Right lobe of liver (tissue), 6 donors: ENCODE measurements around the gene ZBTB7C. TPM values are rescaled to one million over a fixed set of nuclear protein-coding genes. Genes with fewer than 3 reads are reported as not detected.
A peak's percentile ranks its signal among the peaks of the same experiment; 100 is the strongest.

Experiments used
- ATAC-seq, 4 donors: fragments of 200-7000 bp; cut with Tn5 transposase; one replicate each; pipeline ENCODE4 v1.9.1; 2020; ENCODE audit warnings: mild to moderate bottlenecking in 4 of 4, moderate library complexity in 4 of 4
- DNase-seq, 3 donors: peaks; one replicate each; pipeline ENCODE4 v3.0.0-alpha.2; 2020
- H3K27ac ChIP-seq, 3 donors: fragments of 200-600 bp; one replicate each; pipeline ENCODE4 v1.8.0; 2022
- H3K27me3 ChIP-seq, 2 donors: fragments of 200-600 bp; one replicate each; pipeline ENCODE4 v1.8.0; 2022
- H3K36me3 ChIP-seq, 4 donors: fragments of 200-600 bp; sonication (generic) in 1 of 4; one replicate each; pipeline versions ENCODE4 v1.5.1 to v1.8.0; 2017 to 2022; ENCODE audit warnings: control low read depth in 1 of 4
- H3K4me1 ChIP-seq, 4 donors: fragments of 200-600 bp; sonication (generic) in 1 of 4; one replicate each; pipeline versions ENCODE4 v1.5.1 to v1.8.0; 2017 to 2022; ENCODE audit warnings: control low read depth in 1 of 4
- H3K4me3 ChIP-seq, 3 donors: fragments of 200-600 bp; one replicate each; pipeline ENCODE4 v1.8.0; 2022
- H3K9me3 ChIP-seq, 4 donors: fragments of 200-600 bp; sonication (generic) in 1 of 4; one replicate each; pipeline versions ENCODE4 v1.5.1 to v1.8.0; 2017 to 2022; ENCODE audit warnings: control low read depth in 1 of 4
- POLR2A ChIP-seq: fragments of 450-650 bp; IDR thresholded peaks from one replicate; pipeline ENCODE4 v1.6.1; 2017; ENCODE audit warnings: antibody characterized with exemption, mild to moderate bottlenecking
- WGBS: methylation state at CpG from one replicate; pipeline ENCODE4 v1.1.6; 2018; ENCODE audit warnings: low coverage, low lambda C conversion rate; ENCODE audit not compliant: insufficient coverage; ENCODE audit errors: missing lambda C conversion rate; 5-methylcytosine and 5-hydroxymethylcytosine counted together
- intact Hi-C, 2 donors: fragments of 100-400 bp; cut with DNase I; formaldehyde crosslinking; loops; one replicate each; pipeline versions ENCODE4 v1.11.2 to v1.14.1; 2022
- total RNA-seq, 6 experiments: library from RNA; depleted of rRNA in 2 of 6; stranded (reverse); fragments of >200 nt in 2 of 6; fragmentation: NEBNext Ultra II Directional in 3 of 6; extraction: Animal tissue kit (Norgen Biotek cat#: 25700) in 3 of 6; gene quantifications; one replicate each; pipeline versions ENCODE4 v1.1.0 to v1.2.4, GENCODE V29; 2016 to 2023
- TF ChIP-seq, protein P1 (sequence below), 4 donors: fragments of 200-600 bp in 3 of 4; fragments of 450-650 bp in 1 of 4; IDR thresholded peaks; one replicate each; pipeline versions ENCODE4 v1.5.1 to v1.8.0; 2016 to 2022; ENCODE audit warnings: antibody characterized with exemption in 4 of 4, mild to moderate bottlenecking in 2 of 4
- donor health status: DM: no; HTN: yes; CAD: no.
- donor health status: DM: no; HTN: no; CAD: no.
- donor health status: DM: no; HTN: no; CAD: no.
- donor health status: DM: no; HTN: yes; CAD: no.
- donor health status: DM: no; HTN: yes; CAD: no.

Gene ZBTB7C
- total RNA-seq, 6 experiments from 2014 or later: 1.1 to 1.7 (median 1.3) TPM

DNA sequence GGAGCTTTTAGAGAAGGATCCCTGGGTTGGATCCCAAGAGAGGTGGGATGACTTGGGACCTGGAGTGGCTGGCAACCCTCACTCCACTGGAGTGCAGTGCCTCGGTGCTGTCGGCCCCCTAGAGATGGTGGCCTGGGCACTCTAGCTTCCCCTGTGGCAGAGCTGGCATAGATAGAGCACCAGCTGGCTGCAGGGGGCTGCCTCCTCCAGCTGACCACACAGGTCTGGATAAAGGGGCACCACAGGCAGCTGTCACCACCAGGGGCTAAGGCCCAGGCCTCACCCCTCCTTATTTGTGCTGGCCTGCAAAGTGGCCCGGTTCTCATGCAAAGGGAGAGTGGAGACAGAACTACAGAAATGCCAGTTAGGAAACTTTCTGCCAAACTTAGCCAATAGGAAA, 74.3 kb downstream of the ZBTB7C start:
- Histone ChIP-seq H3K27ac (no peak overlapping the region), H3K36me3 (no peaks in the 10 kb centered on the region), H3K27me3 (no peaks in the 10 kb centered on the region), H3K9me3 (no peaks in the 10 kb centered on the region), H3K4me1 (peaks cover 0 to 5% (median 0%) of the 10 kb centered on the region in 4 donors), H3K4me3 (no peak overlapping the region)
- no peak for ATAC-seq
- WGBS: 88% methylated on average over 1 of the region's 3 CpGs
- DNase-seq: no peak
- TF ChIP-seq, protein P1, sequence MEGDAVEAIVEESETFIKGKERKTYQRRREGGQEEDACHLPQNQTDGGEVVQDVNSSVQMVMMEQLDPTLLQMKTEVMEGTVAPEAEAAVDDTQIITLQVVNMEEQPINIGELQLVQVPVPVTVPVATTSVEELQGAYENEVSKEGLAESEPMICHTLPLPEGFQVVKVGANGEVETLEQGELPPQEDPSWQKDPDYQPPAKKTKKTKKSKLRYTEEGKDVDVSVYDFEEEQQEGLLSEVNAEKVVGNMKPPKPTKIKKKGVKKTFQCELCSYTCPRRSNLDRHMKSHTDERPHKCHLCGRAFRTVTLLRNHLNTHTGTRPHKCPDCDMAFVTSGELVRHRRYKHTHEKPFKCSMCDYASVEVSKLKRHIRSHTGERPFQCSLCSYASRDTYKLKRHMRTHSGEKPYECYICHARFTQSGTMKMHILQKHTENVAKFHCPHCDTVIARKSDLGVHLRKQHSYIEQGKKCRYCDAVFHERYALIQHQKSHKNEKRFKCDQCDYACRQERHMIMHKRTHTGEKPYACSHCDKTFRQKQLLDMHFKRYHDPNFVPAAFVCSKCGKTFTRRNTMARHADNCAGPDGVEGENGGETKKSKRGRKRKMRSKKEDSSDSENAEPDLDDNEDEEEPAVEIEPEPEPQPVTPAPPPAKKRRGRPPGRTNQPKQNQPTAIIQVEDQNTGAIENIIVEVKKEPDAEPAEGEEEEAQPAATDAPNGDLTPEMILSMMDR (IDR thresholded peaks at IDR 0.05): no peak
- no peak for TF ChIP-seq POLR2A
- intact Hi-C loops: no loop called here

GRCh38 chr18:48333563-48333962, 75.6 kb downstream of the ZBTB7C start:
- no peaks in the 10 kb centered on the region for H3K27me3 ChIP-seq
- H3K27ac ChIP-seq: no peak overlapping the region
- no peaks in the 10 kb centered on the region for H3K36me3 ChIP-seq
- WGBS: 45% methylated on average over 4 of the region's 4 CpGs
- TF ChIP-seq POLR2A: no peak
- TF ChIP-seq, protein P1 (IDR thresholded peaks at IDR 0.05): no peak
- H3K4me1 ChIP-seq: peaks cover 0 to under 1% (median 0%) of the 10 kb centered on the region in 4 donors
- DNase-seq (no peak), ATAC-seq (no peak)
- H3K9me3 ChIP-seq: no peaks in the 10 kb centered on the region
- H3K4me3 ChIP-seq: no peak overlapping the region
- intact Hi-C loops: no loop called here

- H3K4me3 ChIP-seq: no peak overlapping the region
- DNase-seq: no peak
- H3K27me3 ChIP-seq: no peaks in the 10 kb centered on the region
- no peak overlapping the region for H3K27ac ChIP-seq
- intact Hi-C loops: no loop called here
- WGBS: 44% methylated on average over 4 of the region's 8 CpGs
- no peaks in the 10 kb centered on the region for H3K9me3 ChIP-seq
- no peaks in the 10 kb centered on the region for H3K4me1 ChIP-seq
- no peaks in the 10 kb centered on the region for H3K36me3 ChIP-seq
- ATAC-seq: peak in 1 of 4 donors; percentile 71
- no peak for TF ChIP-seq POLR2A
- TF ChIP-seq, protein P1 (IDR thresholded peaks at IDR 0.05): no peak
Measured at GRCh38 chr18:48330016-48330991, 78.9 kb downstream of the ZBTB7C start.

- intact Hi-C loops: no loop called here
- ATAC-seq (no peak), DNase-seq (peak in 1 of 3 donors; percentile 10)
- Histone ChIP-seq H3K9me3 (no peaks in the 10 kb centered on the region), H3K4me3 (no peak overlapping the region), H3K4me1 (no peaks in the 10 kb centered on the region), H3K27me3 (no peaks in the 10 kb centered on the region), H3K36me3 (no peaks in the 10 kb centered on the region), H3K27ac (no peak overlapping the region)
- TF ChIP-seq POLR2A: no peak
- TF ChIP-seq, protein P1 (IDR thresholded peaks at IDR 0.05): no peak
- whole genome bisulfite sequencing: 85% methylated on average over 7 of the region's 7 CpGs
Measured at GRCh38 chr18:48328473-48329210, 80.5 kb downstream of the ZBTB7C start.
